Endothelial cell of umbilical vein (primary cell): ENCODE data around the gene SLC4A1AP. TPM values are rescaled to one million over a fixed set of nuclear protein-coding genes. Genes with fewer than 3 reads are reported as not detected.
A peak's percentile ranks its signal among the peaks of the same experiment; 100 is the strongest.

Experiments used
- BruUV-seq: library from RNA; stranded (reverse); fragments of 400-500 nt; replicated peaks from 2 replicates; lab custom pipeline; 2021; lab: Mats Ljungman, UMichigan
- CTCF ChIA-PET: fragments of 300-600, 350-600 bp; sonication (Branson Sonifier 250); formaldehyde crosslinking; loops from one replicate; lab custom pipeline; 2021; ENCODE audit warnings: antibody characterized with exemption, inconsistent platforms; lab: Charles Lee
- POLR2A ChIA-PET: fragments of 300-600, 350-600 bp; sonication (Branson Sonifier 250); formaldehyde crosslinking; loops from one replicate; lab custom pipeline; 2021; ENCODE audit warnings: antibody characterized with exemption, inconsistent platforms; lab: Charles Lee
- DNase-seq: peaks from one replicate; pipeline ENCODE4 v3.0.0-alpha.2; 2011; ENCODE audit warnings: low read depth, low spot score
- FAIRE-seq: peaks from 2 replicates; lab custom pipeline; 2011; peaks lifted over from hg19 to GRCh38; lab: Jason Lieb, UNC
- H2AFZ ChIP-seq: 2 replicates; pipeline ENCODE4 v1.6.0; 2012; ENCODE audit warnings: low read depth, low read length, control low read depth, inconsistent platforms
- H3K27ac ChIP-seq: 2 replicates; pipeline ENCODE4 v1.5.1; 2011; ENCODE audit warnings: low read depth, mild to moderate bottlenecking, control low read depth, low read length, moderate library complexity; ENCODE audit not compliant: insufficient read depth
- H3K27me3 ChIP-seq, 2 experiments: 2 replicates each; pipeline versions ENCODE4 v1.6.0 to v1.6.1; 2011; ENCODE audit warnings: low read length in 2 of 2, mixed read lengths in 1 of 2; ENCODE audit not compliant: control insufficient read depth in 2 of 2, insufficient read depth in 2 of 2
- H3K36me3 ChIP-seq, 2 experiments: 2 replicates in 1 of 2; 3 replicates in 1 of 2; pipeline ENCODE4 v1.5.1; 2011; ENCODE audit warnings: low read length in 2 of 2, mild to moderate bottlenecking in 1 of 2, moderate library complexity in 1 of 2; ENCODE audit not compliant: control insufficient read depth in 2 of 2, insufficient read depth in 2 of 2; ENCODE audit errors: extremely low read depth in 1 of 2
- H3K4me1 ChIP-seq: 3 replicates; pipeline ENCODE4 v1.5.1; 2011; ENCODE audit warnings: mild to moderate bottlenecking, low read length; ENCODE audit not compliant: control insufficient read depth, insufficient read depth; ENCODE audit errors: extremely low read depth
- H3K4me2 ChIP-seq: 2 replicates; pipeline ENCODE4 v1.6.1; 2011; ENCODE audit warnings: low read length, control low read depth, mixed read lengths; ENCODE audit not compliant: insufficient read depth
- H3K4me3 ChIP-seq, 3 experiments: fragments of 200-600 bp in 1 of 3; sonication (generic), shearing (Covaris generic) in 1 of 3; replicated peaks in 1 of 3; 2 replicates each; pipeline ENCODE4 v1.5.1; 2011 to 2016; ENCODE audit warnings: control low read depth in 3 of 3, low read length in 3 of 3, mild to moderate bottlenecking in 2 of 3, inconsistent platforms in 1 of 3, low read depth in 1 of 3, moderate library complexity in 1 of 3; ENCODE audit not compliant: insufficient read depth in 1 of 3
- H3K79me2 ChIP-seq: 2 replicates; pipeline ENCODE4 v1.6.0; 2012; ENCODE audit warnings: low read length, inconsistent platforms; ENCODE audit not compliant: control insufficient read depth, insufficient read depth
- H3K9ac ChIP-seq: replicated peaks from 2 replicates; pipeline ENCODE3; 2011; ENCODE audit warnings: low read length, control low read depth; ENCODE audit not compliant: insufficient read depth; ENCODE audit errors: extremely low read depth
- H3K9me1 ChIP-seq: replicated peaks from 3 replicates; pipeline ENCODE4 v1.6.0; 2011; ENCODE audit warnings: mild to moderate bottlenecking, low read length; ENCODE audit not compliant: control insufficient read depth, insufficient read depth; ENCODE audit errors: extremely low read depth
- H3K9me3 ChIP-seq: replicated peaks from 2 replicates; pipeline ENCODE4 v1.5.1; 2012; ENCODE audit warnings: low read length, inconsistent platforms; ENCODE audit not compliant: control insufficient read depth, insufficient read depth
- H4K20me1 ChIP-seq: replicated peaks from 2 replicates; pipeline ENCODE3; 2011; ENCODE audit warnings: mild to moderate bottlenecking, low read length; ENCODE audit not compliant: control insufficient read depth, insufficient read depth; ENCODE audit errors: extremely low read depth
- CTCF ChIP-seq, 2 donors: IDR thresholded peaks; 1 replicate in 1 of 2; 2 replicates in 1 of 2; pipeline ENCODE4 v1.5.1; 2011; ENCODE audit warnings: low read length in 2 of 2, mild to moderate bottlenecking in 2 of 2, moderate library complexity in 2 of 2, control low read depth in 1 of 2, inconsistent platforms in 1 of 2, low read depth in 1 of 2; ENCODE audit not compliant: insufficient read depth in 1 of 2; ENCODE audit errors: extremely low read depth in 1 of 2
- EZH2 ChIP-seq: IDR thresholded peaks from 2 replicates; pipeline ENCODE4 v1.6.1; 2012; ENCODE audit warnings: borderline replicate concordance, low read depth, mild to moderate bottlenecking, moderate library complexity, low read length, inconsistent platforms; ENCODE audit not compliant: severe bottlenecking
- FOS ChIP-seq: IDR thresholded peaks from 2 replicates; pipeline ENCODE4 v1.6.1; 2011; ENCODE audit warnings: mild to moderate bottlenecking, low read length, moderate library complexity, borderline replicate concordance; ENCODE audit not compliant: insufficient read depth
- GATA2 ChIP-seq: IDR thresholded peaks from 2 replicates; pipeline ENCODE4 v1.7.0; 2011; ENCODE audit warnings: low read depth, mild to moderate bottlenecking, moderate library complexity, mixed read lengths, low read length; ENCODE audit not compliant: insufficient read length, insufficient read depth
- JUN ChIP-seq: IDR thresholded peaks from 2 replicates; pipeline ENCODE4 v1.6.1; 2011; ENCODE audit warnings: borderline replicate concordance, low read depth; ENCODE audit not compliant: insufficient read length, insufficient read depth
- MAX ChIP-seq: IDR thresholded peaks from 2 replicates; pipeline ENCODE4 v1.6.1; 2011; ENCODE audit not compliant: insufficient read depth, insufficient read length
- MYC ChIP-seq: IDR thresholded peaks from one replicate; pipeline ENCODE4 v1.6.1; 2011; ENCODE audit warnings: mild to moderate bottlenecking, low read depth, low read length
- POLR2A ChIP-seq: IDR thresholded peaks from 2 replicates; pipeline ENCODE4 v1.6.1; 2012; ENCODE audit warnings: low read depth, mild to moderate bottlenecking, control low read depth, low read length
- POLR2AphosphoS5 ChIP-seq: IDR thresholded peaks from 2 replicates; pipeline ENCODE4 v1.6.1; 2012; ENCODE audit warnings: low read depth, mild to moderate bottlenecking, control low read depth, low read length, moderate library complexity; ENCODE audit not compliant: insufficient read depth
- dilution Hi-C: fragments of 300-500 bp; cut with MboI; formaldehyde crosslinking; loops from one replicate; pipeline ENCODE4 v1.15.0; 2019; ENCODE audit warnings: low sequenced_read_pairs; ENCODE audit not compliant: extremely low pct_ligation_motif_present
- intact Hi-C: fragments of 100-400 bp; cut with micrococcal nuclease; formaldehyde crosslinking; loops from one replicate; pipeline ENCODE4 v1.10.0; 2022
- polyA plus RNA-seq, 4 experiments: library from polyadenylated mRNA; depleted of rRNA in 3 of 4; stranded (reverse) in 3 of 4; unstranded in 1 of 4; fragments of >200 nt; gene quantifications; 2 replicates each; pipeline versions ENCODE4 v1.2.1 to v1.2.3, GENCODE V29; 2011 to 2012; ENCODE audit warnings: missing spikeins in 1 of 4
- total RNA-seq: library from RNA; stranded (reverse); gene quantifications from 2 replicates; pipeline ENCODE4 v1.2.3, GENCODE V29; 2021

Gene SLC4A1AP
- total and polyA plus RNA-seq, 2 donors (not counting 3 experiments of a cell fraction or from before 2014, with no cell fraction given), result 9.5 to 28.4 TPM

GRCh38 chr2:27735263-27735904 is 71.7 kb downstream of the SLC4A1AP start:
- H3K4me1 ChIP-seq, result peaks cover 31% of the 10 kb centered on the region
- H3K9me3 ChIP-seq, result no peaks in the 10 kb centered on the region
- FAIRE-seq (peak; percentile 35), DNase-seq (peak; percentile 46)
- ChIA-PET CTCF (interaction anchor here (0.8 to 4.4 kb wide), 2 partner anchors 12 to 656 kb away, joined by 4 to 48 read pairs; no protein-coding TSS in a partner anchor), POLR2A (no interaction called here)
- H3K9me1 ChIP-seq, result no peaks in the 10 kb centered on the region
- TF ChIP-seq JUN (no peak), FOS (no peak), MAX (no peak), POLR2A (peak; percentile 34), POLR2AphosphoS5 (peak; percentile 72), EZH2 (no peak), MYC (no peak), CTCF (IDR thresholded peaks at IDR 0.05; ENCODE audit: extremely low read depth in 1 of 2, insufficient read depth in 1 of 2, low read depth in 1 of 2, low read length in 2 of 2) (no peak), GATA2 (no peak)
- H3K27ac ChIP-seq, result peak overlapping the region; percentile 35
- no peaks in the 10 kb centered on the region for H3K79me2 ChIP-seq
- H3K27me3 ChIP-seq, result no peaks in the 10 kb centered on the region
- dilution Hi-C loops, result loop anchor here (25.0 kb wide), 1 partner anchor 677 kb away; no protein-coding TSS in a partner anchor
- peak overlapping the region; percentile 49 for H3K4me2 ChIP-seq
- peak overlapping the region; percentile 52 for H3K9ac ChIP-seq
- intact Hi-C loops, result no loop called here
- BruUV-seq, result TSS peak; percentile 60
- H3K36me3 ChIP-seq, result no peaks in the 10 kb centered on the region
- H2AFZ ChIP-seq, result peak overlapping the region; percentile 97
- H4K20me1 ChIP-seq, result no peaks in the 10 kb centered on the region
- H3K4me3 ChIP-seq, result peak overlapping the region in 2 of 3 experiments; percentile 7 to 20
